GM12892 (cell line): Measurements from ENCODE around the gene GPSM3.

Experiments
- POLR2A ChIP-seq: IDR thresholded peaks from 2 replicates; pipeline ENCODE4 v1.6.1; 2011; ENCODE audit warnings: low read depth, low read length, control low read depth
- POLR2AphosphoS5 ChIP-seq: IDR thresholded peaks from 2 replicates; pipeline ENCODE4 v1.6.1; 2011; ENCODE audit warnings: low read depth, low read length, control low read depth
- TAF1 ChIP-seq: IDR thresholded peaks from 2 replicates; pipeline ENCODE4 v1.6.1; 2011; ENCODE audit warnings: low read depth, mild to moderate bottlenecking, control low read depth, low read length, borderline replicate concordance

- TF ChIP-seq POLR2A (no peak), POLR2AphosphoS5 (no peak), TAF1 (no peak)
Observed at GRCh38 chr6:32195652-32195901, 3.1 kb upstream of the GPSM3 start.
